SK-N-SH (cell line): ENCODE results near the gene SPRR3.

ENCODE experiments used
- EP300 ChIP-seq, 2 experiments: IDR thresholded peaks; 2 replicates each; pipeline versions ENCODE4 v1.4.0 to v1.6.1; 2012; ENCODE audit warnings: borderline replicate concordance in 1 of 2, low read depth in 1 of 2, low read length in 1 of 2
- GATA2 ChIP-seq: sonication (generic); formaldehyde crosslinking; IDR thresholded peaks from 2 replicates; pipeline ENCODE4 v1.5.0; 2020; ENCODE audit warnings: mild to moderate bottlenecking, missing genetic modification reagents
- NFIC ChIP-seq: IDR thresholded peaks from 2 replicates; pipeline ENCODE4 v1.4.0; 2012; ENCODE audit warnings: borderline replicate concordance
- RCOR1 ChIP-seq: fragments of 150-350 bp; IDR thresholded peaks from 2 replicates; pipeline ENCODE4 v1.6.1; 2017; ENCODE audit warnings: antibody characterized with exemption, low read length
- TF ChIP-seq, protein P1 (sequence below): fragments of 200-600 bp; sonication (generic); IDR thresholded peaks from 2 replicates; pipeline ENCODE4 v1.6.1; 2017; ENCODE audit warnings: antibody characterized with exemption, mild to moderate bottlenecking, moderate library complexity
- TF ChIP-seq, protein P2 (sequence below): IDR thresholded peaks from 2 replicates; pipeline ENCODE4 v1.6.1; 2012; ENCODE audit warnings: mild to moderate bottlenecking, low read depth, low read length, moderate library complexity
- TF ChIP-seq, protein P3 (sequence below): IDR thresholded peaks from 2 replicates; pipeline ENCODE4 v1.4.0; 2012; ENCODE audit warnings: low read depth
- TF ChIP-seq, protein P4 (sequence below): IDR thresholded peaks from 2 replicates; pipeline ENCODE4; 2012

DNA sequence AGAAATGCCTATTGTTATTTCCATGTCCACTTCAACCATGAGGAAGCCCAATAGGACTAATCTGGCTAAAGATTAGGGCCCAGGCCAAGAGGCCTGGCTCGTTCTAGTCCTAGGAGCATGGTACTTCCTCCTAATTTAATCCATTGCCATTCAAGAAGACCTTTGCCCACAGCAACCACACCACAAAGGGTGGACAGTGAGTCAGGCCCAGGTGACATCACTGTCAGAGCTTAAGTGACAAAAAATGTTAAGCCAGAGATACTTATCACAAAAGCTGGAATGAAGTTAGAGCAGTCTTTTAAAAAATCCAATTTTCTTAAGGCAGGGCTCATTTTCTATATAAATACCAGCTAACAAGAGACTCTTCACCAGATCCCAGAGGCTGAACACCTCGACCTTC, at the start of gene SPRR3:
- TF ChIP-seq EP300 (IDR thresholded peaks at IDR 0.05; ENCODE audit: borderline replicate concordance in 1 of 2, low read depth in 1 of 2, low read length in 1 of 2) (no peak), RCOR1 (no peak), GATA2 (no peak), NFIC (no peak)
- TF ChIP-seq, protein P1, sequence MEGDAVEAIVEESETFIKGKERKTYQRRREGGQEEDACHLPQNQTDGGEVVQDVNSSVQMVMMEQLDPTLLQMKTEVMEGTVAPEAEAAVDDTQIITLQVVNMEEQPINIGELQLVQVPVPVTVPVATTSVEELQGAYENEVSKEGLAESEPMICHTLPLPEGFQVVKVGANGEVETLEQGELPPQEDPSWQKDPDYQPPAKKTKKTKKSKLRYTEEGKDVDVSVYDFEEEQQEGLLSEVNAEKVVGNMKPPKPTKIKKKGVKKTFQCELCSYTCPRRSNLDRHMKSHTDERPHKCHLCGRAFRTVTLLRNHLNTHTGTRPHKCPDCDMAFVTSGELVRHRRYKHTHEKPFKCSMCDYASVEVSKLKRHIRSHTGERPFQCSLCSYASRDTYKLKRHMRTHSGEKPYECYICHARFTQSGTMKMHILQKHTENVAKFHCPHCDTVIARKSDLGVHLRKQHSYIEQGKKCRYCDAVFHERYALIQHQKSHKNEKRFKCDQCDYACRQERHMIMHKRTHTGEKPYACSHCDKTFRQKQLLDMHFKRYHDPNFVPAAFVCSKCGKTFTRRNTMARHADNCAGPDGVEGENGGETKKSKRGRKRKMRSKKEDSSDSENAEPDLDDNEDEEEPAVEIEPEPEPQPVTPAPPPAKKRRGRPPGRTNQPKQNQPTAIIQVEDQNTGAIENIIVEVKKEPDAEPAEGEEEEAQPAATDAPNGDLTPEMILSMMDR: no peak
- TF ChIP-seq, protein P2, sequence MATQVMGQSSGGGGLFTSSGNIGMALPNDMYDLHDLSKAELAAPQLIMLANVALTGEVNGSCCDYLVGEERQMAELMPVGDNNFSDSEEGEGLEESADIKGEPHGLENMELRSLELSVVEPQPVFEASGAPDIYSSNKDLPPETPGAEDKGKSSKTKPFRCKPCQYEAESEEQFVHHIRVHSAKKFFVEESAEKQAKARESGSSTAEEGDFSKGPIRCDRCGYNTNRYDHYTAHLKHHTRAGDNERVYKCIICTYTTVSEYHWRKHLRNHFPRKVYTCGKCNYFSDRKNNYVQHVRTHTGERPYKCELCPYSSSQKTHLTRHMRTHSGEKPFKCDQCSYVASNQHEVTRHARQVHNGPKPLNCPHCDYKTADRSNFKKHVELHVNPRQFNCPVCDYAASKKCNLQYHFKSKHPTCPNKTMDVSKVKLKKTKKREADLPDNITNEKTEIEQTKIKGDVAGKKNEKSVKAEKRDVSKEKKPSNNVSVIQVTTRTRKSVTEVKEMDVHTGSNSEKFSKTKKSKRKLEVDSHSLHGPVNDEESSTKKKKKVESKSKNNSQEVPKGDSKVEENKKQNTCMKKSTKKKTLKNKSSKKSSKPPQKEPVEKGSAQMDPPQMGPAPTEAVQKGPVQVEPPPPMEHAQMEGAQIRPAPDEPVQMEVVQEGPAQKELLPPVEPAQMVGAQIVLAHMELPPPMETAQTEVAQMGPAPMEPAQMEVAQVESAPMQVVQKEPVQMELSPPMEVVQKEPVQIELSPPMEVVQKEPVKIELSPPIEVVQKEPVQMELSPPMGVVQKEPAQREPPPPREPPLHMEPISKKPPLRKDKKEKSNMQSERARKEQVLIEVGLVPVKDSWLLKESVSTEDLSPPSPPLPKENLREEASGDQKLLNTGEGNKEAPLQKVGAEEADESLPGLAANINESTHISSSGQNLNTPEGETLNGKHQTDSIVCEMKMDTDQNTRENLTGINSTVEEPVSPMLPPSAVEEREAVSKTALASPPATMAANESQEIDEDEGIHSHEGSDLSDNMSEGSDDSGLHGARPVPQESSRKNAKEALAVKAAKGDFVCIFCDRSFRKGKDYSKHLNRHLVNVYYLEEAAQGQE: no peak
- TF ChIP-seq, protein P3, sequence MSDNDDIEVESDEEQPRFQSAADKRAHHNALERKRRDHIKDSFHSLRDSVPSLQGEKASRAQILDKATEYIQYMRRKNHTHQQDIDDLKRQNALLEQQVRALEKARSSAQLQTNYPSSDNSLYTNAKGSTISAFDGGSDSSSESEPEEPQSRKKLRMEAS: no peak
- TF ChIP-seq, protein P4, sequence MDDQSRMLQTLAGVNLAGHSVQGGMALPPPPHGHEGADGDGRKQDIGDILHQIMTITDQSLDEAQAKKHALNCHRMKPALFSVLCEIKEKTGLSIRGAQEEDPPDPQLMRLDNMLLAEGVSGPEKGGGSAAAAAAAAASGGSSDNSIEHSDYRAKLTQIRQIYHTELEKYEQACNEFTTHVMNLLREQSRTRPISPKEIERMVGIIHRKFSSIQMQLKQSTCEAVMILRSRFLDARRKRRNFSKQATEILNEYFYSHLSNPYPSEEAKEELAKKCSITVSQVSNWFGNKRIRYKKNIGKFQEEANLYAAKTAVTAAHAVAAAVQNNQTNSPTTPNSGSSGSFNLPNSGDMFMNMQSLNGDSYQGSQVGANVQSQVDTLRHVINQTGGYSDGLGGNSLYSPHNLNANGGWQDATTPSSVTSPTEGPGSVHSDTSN: no peak
